ENCODE measurements around the gene SLC7A9.
"Not testable (repeated sequence)": the region's sequence is repeated elsewhere in the genome, so short reads cannot be mapped to it uniquely, and the experiment has no call there.

GRCh38 chr19:32867436-32867835, 2.1 kb downstream of the SLC7A9 start:
- not testable (repeated sequence) for TF ChIP-seq CTCF (conservative IDR thresholded peaks at IDR 0.05; ENCODE audit: low read depth in 2 of 2); JUNB (IDR thresholded peaks at IDR 0.05; ENCODE audit: unreplicated experiment); ZNF462 (CRISPR knock-in tag; IDR thresholded peaks at IDR 0.05); EZH2phosphoT487 (IDR thresholded peaks at IDR 0.05; ENCODE audit: unreplicated experiment); EZH2 (IDR thresholded peaks at IDR 0.05; ENCODE audit: low read depth, unreplicated experiment)

All from GM23338 (cell line).